Measurements from ENCODE around the gene SRP9.
"Not testable (repeated sequence)": the region's sequence is repeated elsewhere in the genome, so short reads cannot be mapped to it uniquely, and the experiment has no call there.

SRP9 gene

DNA sequence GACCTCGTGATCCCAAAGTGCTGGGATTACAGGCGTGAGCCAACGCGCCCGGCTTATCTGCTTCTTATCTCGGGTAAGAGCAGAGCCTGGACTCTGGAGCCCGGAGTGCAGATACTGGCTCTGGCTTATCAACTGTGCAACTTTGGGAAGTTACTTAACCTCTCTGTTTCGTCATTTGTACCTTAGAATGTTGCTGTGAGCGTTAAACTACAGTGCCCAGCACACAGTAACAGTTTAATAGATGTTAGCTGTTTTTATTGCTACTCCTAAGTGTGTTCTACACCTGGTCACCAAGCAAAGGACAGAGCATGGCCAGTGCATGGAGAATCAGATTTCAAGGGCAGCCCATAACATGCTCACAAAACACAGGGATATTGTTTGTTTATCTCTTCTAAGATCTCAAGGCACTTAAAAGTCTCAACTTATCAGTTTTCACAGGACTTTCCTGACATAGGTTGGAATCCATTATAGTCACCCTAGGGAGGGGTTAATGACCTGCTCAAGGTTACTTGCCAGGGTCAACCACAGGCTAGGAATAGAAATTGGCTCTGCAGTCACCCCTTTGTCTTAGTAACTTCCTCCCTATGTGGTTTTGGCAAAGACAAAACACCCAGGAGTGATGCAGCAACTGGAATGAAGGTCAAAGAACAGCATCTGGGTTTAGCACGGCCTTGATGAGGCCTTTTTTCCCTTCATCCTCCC is 22.5 kb upstream of the SRP9 start:
- no peak for DNase-seq (ENCODE audit: low read depth)
- TF ChIP-seq, protein P1, sequence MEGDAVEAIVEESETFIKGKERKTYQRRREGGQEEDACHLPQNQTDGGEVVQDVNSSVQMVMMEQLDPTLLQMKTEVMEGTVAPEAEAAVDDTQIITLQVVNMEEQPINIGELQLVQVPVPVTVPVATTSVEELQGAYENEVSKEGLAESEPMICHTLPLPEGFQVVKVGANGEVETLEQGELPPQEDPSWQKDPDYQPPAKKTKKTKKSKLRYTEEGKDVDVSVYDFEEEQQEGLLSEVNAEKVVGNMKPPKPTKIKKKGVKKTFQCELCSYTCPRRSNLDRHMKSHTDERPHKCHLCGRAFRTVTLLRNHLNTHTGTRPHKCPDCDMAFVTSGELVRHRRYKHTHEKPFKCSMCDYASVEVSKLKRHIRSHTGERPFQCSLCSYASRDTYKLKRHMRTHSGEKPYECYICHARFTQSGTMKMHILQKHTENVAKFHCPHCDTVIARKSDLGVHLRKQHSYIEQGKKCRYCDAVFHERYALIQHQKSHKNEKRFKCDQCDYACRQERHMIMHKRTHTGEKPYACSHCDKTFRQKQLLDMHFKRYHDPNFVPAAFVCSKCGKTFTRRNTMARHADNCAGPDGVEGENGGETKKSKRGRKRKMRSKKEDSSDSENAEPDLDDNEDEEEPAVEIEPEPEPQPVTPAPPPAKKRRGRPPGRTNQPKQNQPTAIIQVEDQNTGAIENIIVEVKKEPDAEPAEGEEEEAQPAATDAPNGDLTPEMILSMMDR (IDR thresholded peaks at IDR 0.05; ENCODE audit: insufficient read depth, low read depth, low read length, missing control alignments) = no peak
- no peak overlapping the region for H3K4me3 ChIP-seq (ENCODE audit: low read depth, low read length)

DNA sequence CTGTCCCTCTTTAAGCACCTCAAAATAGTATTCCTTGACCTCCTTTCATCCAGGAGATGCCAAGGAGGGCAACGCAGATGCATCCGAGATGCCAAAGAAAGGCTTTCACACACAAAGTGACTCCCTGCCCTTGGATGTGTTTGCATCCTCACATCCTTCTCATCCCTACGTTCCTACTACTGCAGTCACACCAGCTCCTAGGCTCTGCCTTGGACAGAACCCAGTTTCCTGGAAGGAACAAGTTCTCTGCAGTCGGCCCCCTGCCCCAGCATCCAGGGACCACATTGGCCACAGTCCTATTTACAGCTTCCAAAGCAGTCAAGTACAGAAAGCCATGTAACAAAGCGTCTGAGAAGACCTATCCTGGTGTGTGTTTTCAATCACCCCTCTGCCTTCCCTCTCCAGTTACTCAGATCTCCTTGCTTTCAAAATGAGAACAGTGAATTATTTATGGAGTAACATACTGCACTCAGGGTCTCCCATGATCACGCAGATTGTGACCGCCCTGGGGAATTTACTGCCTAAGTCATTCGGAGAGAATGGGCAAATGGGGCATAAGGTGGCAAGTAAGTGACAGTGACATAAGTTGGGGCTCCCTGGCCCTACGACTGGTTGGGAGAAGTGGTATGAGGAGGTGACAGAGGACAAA is 21.8 kb upstream of the SRP9 start:
- TF ChIP-seq, protein P1 (IDR thresholded peaks at IDR 0.05; ENCODE audit: insufficient read depth, low read depth, low read length, missing control alignments) = no peak
- no peak overlapping the region for H3K4me3 ChIP-seq (ENCODE audit: low read depth, low read length)
- no peak for DNase-seq (ENCODE audit: low read depth)

DNA sequence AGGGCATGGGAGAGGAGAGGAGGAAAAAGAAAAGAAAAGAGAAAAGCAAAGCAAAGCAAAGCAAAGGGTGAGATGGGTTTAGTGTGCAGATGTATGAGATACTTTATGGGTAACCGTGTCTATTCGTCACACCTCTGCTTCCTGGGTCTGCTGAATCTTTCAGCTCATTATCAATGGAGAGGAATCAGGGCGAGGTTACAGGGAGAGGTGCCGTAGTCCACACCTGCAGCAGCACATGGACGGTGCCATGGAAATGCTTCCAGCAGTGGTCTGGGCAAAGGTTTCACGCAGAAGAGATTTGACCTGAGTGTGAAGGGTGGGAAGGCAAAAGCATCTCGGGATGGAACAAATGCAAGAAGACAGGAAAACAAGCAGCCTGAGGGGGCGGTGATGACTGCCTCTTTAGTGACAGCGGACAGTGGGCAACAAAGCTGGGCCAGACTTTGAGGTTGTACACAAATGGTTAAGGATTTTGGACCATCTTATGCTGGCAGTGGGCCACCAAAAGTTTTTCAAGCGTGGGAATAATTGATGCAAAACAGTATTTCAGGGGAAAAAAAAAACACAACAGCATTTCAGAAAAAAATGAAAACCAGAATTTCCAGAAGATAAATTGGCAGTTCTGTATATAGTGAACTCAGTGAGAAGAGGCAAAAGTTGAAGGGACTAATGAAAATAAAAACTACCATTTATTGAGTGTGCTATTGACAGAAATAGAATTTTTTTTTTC is 19.5 kb upstream of the SRP9 start:
- TF ChIP-seq, protein P1 (IDR thresholded peaks at IDR 0.05; ENCODE audit: insufficient read depth, low read depth, low read length, missing control alignments) = no peak
- no peak for DNase-seq (ENCODE audit: low read depth)
- H3K4me3 ChIP-seq (ENCODE audit: low read depth, low read length) = no peak overlapping the region

DNA sequence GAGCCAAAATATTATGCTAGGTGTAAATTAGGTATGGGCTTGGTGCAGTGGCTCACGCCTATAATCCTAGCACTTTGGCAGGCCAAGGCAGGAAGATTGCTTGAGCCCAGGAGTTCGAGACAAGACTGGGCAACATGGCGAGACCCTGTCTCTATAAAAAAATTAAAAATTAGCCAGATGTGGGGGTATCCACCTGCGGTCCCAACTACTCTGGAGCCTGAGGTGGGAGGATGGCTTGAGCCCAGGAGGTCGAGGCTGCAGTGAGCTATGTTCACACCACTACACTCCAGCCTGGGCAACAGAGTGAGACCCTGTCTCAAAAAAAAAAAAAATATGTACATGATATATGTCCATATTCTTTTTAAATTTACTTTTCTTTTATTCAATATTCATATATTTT is 17.7 kb upstream of the SRP9 start:
- H3K4me3 ChIP-seq (ENCODE audit: low read depth, low read length); DNase-seq (ENCODE audit: low read depth): not testable (repeated sequence)

DNA sequence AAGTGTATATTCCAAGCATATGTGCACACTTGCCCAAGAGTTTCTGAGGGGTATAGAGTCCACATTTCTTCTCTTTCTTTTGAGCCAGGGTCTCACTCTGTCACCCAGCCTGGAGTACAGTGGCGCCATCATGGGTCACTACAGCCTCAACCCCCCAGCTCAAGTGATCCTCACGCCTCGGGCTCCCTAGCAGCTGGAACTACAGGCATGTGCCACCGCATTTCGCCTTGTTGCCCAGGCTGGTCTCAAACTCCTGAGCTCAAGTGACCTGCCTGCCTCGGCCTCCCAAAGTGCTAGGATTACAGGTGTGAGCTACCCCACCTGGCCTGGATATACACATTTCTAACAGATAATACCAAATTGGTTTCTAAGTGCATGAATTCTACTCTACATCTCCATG is 17.1 kb upstream of the SRP9 start:
- no peak for DNase-seq (ENCODE audit: low read depth)
- TF ChIP-seq, protein P1 (IDR thresholded peaks at IDR 0.05; ENCODE audit: insufficient read depth, low read depth, low read length, missing control alignments) = no peak
- no peak overlapping the region for H3K4me3 ChIP-seq (ENCODE audit: low read depth, low read length)

DNA sequence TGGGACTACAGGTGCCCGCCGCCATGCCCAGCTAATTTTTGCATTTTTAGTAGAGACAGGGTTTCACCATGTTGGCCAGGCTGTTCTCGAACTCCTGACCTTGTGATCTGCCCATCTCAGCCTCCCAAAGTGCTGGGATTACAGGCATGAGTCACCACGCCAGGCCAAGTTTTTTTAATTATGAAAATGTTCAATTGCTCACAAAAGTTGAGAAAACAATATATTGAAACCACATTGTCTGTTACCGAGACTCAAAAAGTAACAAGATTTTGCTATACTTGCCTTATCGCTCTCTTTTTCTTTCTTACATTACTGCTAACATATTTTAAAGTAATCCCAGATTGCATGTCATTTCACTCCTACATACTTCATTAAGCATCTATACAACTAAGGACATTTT is 16.2 kb upstream of the SRP9 start:
- not testable (repeated sequence) for H3K4me3 ChIP-seq (ENCODE audit: low read depth, low read length)

DNA sequence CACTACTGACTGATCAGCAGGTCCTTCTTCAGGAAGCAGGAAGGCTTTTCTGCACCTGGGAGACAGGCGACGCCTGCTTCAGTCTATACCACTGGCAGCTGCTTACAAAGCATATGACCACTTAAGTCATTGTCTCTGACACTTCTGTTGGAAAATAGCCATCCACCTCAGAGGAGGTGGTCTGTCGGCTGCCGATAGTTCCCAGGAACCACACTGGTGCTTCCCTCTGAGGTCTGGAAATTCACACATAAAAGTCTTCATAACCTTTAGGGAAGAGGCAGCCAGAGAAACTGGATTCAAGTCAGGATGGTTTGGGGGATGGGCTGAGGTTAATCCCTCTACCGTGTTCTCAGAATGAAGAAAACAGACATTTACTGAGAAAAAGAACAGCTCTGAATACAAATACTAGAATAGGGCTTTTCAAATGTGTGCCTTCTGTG is 15.6 kb upstream of the SRP9 start:
- no peak for DNase-seq (ENCODE audit: low read depth)
- TF ChIP-seq, protein P1 (IDR thresholded peaks at IDR 0.05; ENCODE audit: insufficient read depth, low read depth, low read length, missing control alignments) = no peak
- no peak overlapping the region for H3K4me3 ChIP-seq (ENCODE audit: low read depth, low read length)

More for the DNA sequence above, 16.2 kb upstream of the SRP9 start:
- DNase-seq (ENCODE audit: low read depth) = not testable (repeated sequence)

All from GM12865 (cell line).